Urinary bladder (tissue), 4 donors: ENCODE measurements around the gene RUSF1. TPM values are rescaled to one million over a fixed set of nuclear protein-coding genes. Genes with fewer than 3 reads are reported as not detected.
A peak's percentile ranks its signal among the peaks of the same experiment; 100 is the strongest.
"Not testable (repeated sequence)": the region's sequence is repeated elsewhere in the genome, so short reads cannot be mapped to it uniquely, and the experiment has no call there.

Experiments used
- DNase-seq: peaks from one replicate; pipeline ENCODE4 v3.0.0-alpha.2; 2015; ENCODE audit errors: extremely low spot score
- H3K27ac ChIP-seq: one replicate; pipeline ENCODE4 v1.5.1; 2013; ENCODE audit warnings: low read depth, mild to moderate bottlenecking, moderate library complexity
- H3K36me3 ChIP-seq: one replicate; pipeline ENCODE4 v1.6.1; 2013; ENCODE audit warnings: mild to moderate bottlenecking, moderate library complexity; ENCODE audit not compliant: insufficient read depth
- H3K4me1 ChIP-seq: one replicate; pipeline ENCODE4 v1.6.1; 2013; ENCODE audit warnings: mild to moderate bottlenecking, moderate library complexity; ENCODE audit not compliant: insufficient read depth
- H3K4me3 ChIP-seq: one replicate; pipeline ENCODE4 v1.5.1; 2013; ENCODE audit warnings: low read depth, low read length
- WGBS: extraction: QIAGEN DNeasy Blood & Tissue Kit; methylation state at CpG from one replicate; pipeline ENCODE4 v1.1.7; 2013; 5-methylcytosine and 5-hydroxymethylcytosine counted together
- polyA plus RNA-seq: library from polyadenylated mRNA; stranded (reverse); fragments of 200-250 nt; gene quantifications from one replicate; pipeline ENCODE4 v1.2.3, GENCODE V29; 2013
- total RNA-seq: library from RNA; depleted of rRNA; stranded (reverse); fragments of >200 nt; gene quantifications from one replicate; pipeline ENCODE4 v1.2.3, GENCODE V29; 2014
- donor health status: healthy with polysubstance abuse.
- donor health status: healthy.

Gene RUSF1
- total and polyA plus RNA-seq, 2 donors: 59.4 TPM

GRCh38 chr16:31453255-31454204 is 54.7 kb downstream of the RUSF1 start:
- H3K4me3 ChIP-seq: no peak overlapping the region
- WGBS: 45% methylated on average over 20 of the region's 20 CpGs
- H3K4me1 ChIP-seq: peaks cover 5% of the 10 kb centered on the region
- H3K27ac ChIP-seq: no peak overlapping the region
- no peak for DNase-seq
- H3K36me3 ChIP-seq: no peaks in the 10 kb centered on the region

DNA sequence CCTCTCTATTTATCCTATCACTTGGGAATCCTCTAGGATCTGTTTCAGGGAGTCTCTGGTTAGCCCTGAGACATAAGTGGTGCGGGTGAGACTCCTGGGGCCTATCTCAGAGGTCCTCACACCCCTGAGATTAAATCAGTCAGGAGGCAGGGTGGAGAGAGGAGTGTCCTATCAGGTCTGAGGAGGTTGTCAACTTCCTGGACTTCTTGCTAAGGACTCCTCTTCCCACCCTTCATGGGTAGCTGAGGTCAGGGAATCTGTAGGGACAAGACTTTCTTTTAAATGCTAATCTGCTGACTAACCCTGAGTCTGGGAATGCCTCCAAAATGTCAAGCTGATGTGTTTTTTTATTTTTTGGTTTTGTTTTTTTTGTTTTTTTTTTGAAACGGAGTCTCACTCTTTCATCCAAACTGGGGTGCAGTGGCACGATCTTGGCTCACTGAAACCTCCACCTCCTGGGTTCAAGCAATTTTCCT is 55.5 kb downstream of the RUSF1 start:
- WGBS: 47% methylated on average over 3 of the region's 3 CpGs
- no peak for DNase-seq
- Histone ChIP-seq H3K4me1 (peaks cover 5% of the 10 kb centered on the region), H3K27ac (peak overlapping the region; percentile 41), H3K36me3 (no peaks in the 10 kb centered on the region), H3K4me3 (no peak overlapping the region)

GRCh38 chr16:31451681-31452351 is 56.4 kb downstream of the RUSF1 start:
- no peak for DNase-seq
- WGBS: 42% methylated on average over 11 of the region's 11 CpGs
- no peaks in the 10 kb centered on the region for H3K36me3 ChIP-seq
- no peak overlapping the region for H3K27ac ChIP-seq
- H3K4me1 ChIP-seq: peaks cover 2% of the 10 kb centered on the region
- H3K4me3 ChIP-seq: no peak overlapping the region

GRCh38 chr16:31451201-31451600 is 57.0 kb downstream of the RUSF1 start:
- no peaks in the 10 kb centered on the region for H3K36me3 ChIP-seq
- peaks cover 2% of the 10 kb centered on the region for H3K4me1 ChIP-seq
- no peak overlapping the region for H3K4me3 ChIP-seq
- DNase-seq: no peak
- H3K27ac ChIP-seq: no peak overlapping the region
- WGBS: 74% methylated on average over 5 of the region's 5 CpGs

DNA sequence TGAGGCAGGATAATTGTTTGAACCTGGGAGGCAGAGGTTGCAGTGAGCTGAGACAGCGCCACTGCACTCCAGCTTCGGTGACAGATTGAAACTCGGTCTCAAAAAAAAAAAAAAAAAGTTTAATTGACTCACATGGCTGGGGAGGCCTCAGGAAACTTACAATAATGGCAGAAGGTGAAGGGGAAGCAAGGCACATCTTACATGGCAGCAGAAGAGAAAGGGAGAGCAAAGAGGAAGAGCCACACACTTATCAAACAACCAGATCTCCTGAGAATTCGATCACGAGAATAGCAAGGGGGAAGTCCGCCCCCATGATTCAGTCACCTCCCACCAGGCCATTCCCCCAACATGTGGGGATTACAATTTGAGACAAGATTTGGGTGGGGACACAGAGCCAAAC is 62.3 kb downstream of the RUSF1 start:
- H3K36me3 ChIP-seq, H3K4me3 ChIP-seq, H3K4me1 ChIP-seq, H3K27ac ChIP-seq, DNase-seq: not testable (repeated sequence)
- WGBS: 75% methylated on average over 6 of the region's 6 CpGs

DNA sequence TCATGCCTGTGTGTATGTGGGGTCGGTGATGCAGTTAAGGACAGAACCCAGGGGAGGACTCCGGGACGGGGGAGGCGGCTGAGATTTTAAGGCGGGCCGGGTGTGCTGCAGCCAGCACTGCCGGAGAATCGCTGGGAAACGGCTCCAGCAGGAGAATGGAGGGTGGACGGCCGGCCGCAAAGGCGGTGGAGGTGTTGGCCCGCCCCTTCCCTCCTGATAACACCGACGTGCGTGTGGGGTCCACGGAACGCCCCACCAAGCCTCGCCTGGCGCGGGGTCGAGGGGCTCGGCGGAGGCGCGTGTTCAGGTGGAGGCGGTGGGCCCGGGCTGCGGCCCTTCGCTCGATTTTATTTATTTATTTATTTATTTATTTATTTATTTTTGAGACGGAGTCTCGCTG is 66.2 kb downstream of the RUSF1 start:
- 54% methylated on average over 34 of the region's 34 CpGs for WGBS
- DNase-seq: no peak

DNA sequence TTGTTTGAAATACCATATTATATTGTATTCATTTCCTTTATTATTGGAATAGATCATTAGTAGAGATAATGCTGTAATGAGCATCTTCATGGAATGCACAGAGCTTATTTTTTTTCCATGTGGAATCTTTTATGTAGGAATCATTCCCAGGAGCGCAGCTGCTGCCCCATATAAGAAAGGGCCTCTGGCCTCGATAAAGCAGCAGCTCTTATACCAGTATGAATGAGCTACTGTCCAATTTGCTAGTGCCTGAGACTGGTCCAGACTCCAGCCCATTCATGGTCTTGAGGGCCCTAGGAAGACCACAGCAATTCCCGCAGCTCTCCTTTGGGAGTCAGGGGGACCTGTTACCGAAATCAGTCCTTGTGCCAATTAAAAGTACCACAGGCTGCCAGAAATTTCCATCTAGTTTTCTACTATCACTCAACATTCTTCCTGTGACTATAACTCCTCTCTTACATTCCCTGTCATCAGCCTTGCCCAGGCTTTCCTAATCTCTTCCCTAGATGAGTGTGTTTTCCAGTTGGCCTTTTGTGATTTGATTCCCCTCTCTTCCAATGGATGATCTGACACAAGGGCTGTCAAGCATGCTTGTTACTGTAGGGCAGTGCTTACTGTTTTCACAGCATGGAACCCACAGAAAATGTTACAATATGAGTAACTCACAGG is 67.5 kb downstream of the RUSF1 start:
- Histone ChIP-seq H3K27ac (no peak overlapping the region), H3K4me1 (peaks cover 3% of the 10 kb centered on the region), H3K36me3 (no peaks in the 10 kb centered on the region), H3K4me3 (no peak overlapping the region)
- 61% methylated on average over 4 of the region's 4 CpGs for WGBS
- DNase-seq: no peak

More for the DNA sequence above, 66.2 kb downstream of the RUSF1 start:
- no peak overlapping the region for H3K4me3 ChIP-seq
- no peak overlapping the region for H3K27ac ChIP-seq
- H3K36me3 ChIP-seq: no peaks in the 10 kb centered on the region
- H3K4me1 ChIP-seq: peaks cover 3% of the 10 kb centered on the region

DNA sequence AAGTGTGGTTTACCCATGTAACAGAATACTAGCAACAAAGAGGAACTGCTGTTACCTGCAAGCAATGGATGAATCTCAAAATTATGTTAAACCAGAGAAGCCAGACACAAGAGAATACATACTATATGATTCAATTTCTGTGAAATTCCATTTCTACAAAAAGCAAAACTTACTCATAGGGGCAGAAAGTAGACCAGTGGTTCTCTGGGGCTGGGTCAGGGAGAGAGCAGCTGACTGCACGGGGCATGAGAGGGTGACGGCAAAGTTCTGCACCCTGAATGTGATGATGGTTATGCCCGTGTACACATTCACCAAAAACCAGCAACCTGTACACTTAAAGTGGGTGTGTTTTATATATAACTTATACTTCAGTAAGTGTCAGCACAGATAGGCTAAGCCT is 68.7 kb downstream of the RUSF1 start:
- peaks cover 3% of the 10 kb centered on the region for H3K4me1 ChIP-seq
- no peak overlapping the region for H3K4me3 ChIP-seq
- no peak for DNase-seq
- no peaks in the 10 kb centered on the region for H3K36me3 ChIP-seq
- WGBS: 81% methylated on average over 3 of the region's 3 CpGs
- H3K27ac ChIP-seq: no peak overlapping the region

Other genes with a start within 250 kb of the RUSF1 start
- gene ITGAM, start 248.4 kb downstream of the RUSF1 start, total RNA-seq: 6.9 TPM
- gene ITGAM, start 248.4 kb downstream of the RUSF1 start, polyA plus RNA-seq: 6.5 TPM
- gene ITGAX, start 153.2 kb downstream of the RUSF1 start, total RNA-seq: 2.2 TPM
- 3.3 TPM for gene ITGAX, start 153.2 kb downstream of the RUSF1 start, polyA plus RNA-seq
- 0.21 TPM for gene ITGAD, start 115.1 kb downstream of the RUSF1 start, total RNA-seq
- gene ITGAD, start 115.1 kb downstream of the RUSF1 start, polyA plus RNA-seq: 0.05 TPM
- gene COX6A2, start 80.0 kb downstream of the RUSF1 start, total RNA-seq: not detected
- not detected for gene COX6A2, start 80.0 kb downstream of the RUSF1 start, polyA plus RNA-seq
- gene ZNF843, start 65.6 kb downstream of the RUSF1 start, total RNA-seq: 0.79 TPM
- 0.76 TPM for gene ZNF843, start 65.6 kb downstream of the RUSF1 start, polyA plus RNA-seq
- gene ARMC5, start 48.9 kb downstream of the RUSF1 start, total RNA-seq: 5.4 TPM
- 13.1 TPM for gene ARMC5, start 48.9 kb downstream of the RUSF1 start, polyA plus RNA-seq
- 76.2 TPM for gene TGFB1I1, start 36.2 kb downstream of the RUSF1 start, total RNA-seq
- 341 TPM for gene TGFB1I1, start 36.2 kb downstream of the RUSF1 start, polyA plus RNA-seq
- 0.42 TPM for gene SLC5A2, start 25.3 kb downstream of the RUSF1 start, total RNA-seq
- 2.8 TPM for gene SLC5A2, start 25.3 kb downstream of the RUSF1 start, polyA plus RNA-seq
- gene AHSP, start 19.5 kb upstream of the RUSF1 start, total RNA-seq: 9.2 TPM
- gene AHSP, start 19.5 kb upstream of the RUSF1 start, polyA plus RNA-seq: not detected